Aorta (tissue), 5 donors: ENCODE results near the gene MXD3. TPM values are rescaled to one million over a fixed set of nuclear protein-coding genes. Genes with fewer than 3 reads are reported as not detected.
A peak's percentile ranks its signal among the peaks of the same experiment; 100 is the strongest.
"Not testable (repeated sequence)": the region's sequence is repeated elsewhere in the genome, so short reads cannot be mapped to it uniquely, and the experiment has no call there.

Source experiments
- ATAC-seq: fragments of 200-7000 bp; cut with Tn5 transposase; one replicate; pipeline ENCODE4 v1.9.1; 2022; ENCODE audit warnings: moderate library complexity; ENCODE audit not compliant: low FRiP score
- DNase-seq, 2 donors: peaks; one replicate each; pipeline ENCODE4 v3.0.0-alpha.2; 2020
- H3K27ac ChIP-seq, 2 donors: one replicate each; pipeline ENCODE4 v1.5.1; 2013; ENCODE audit warnings: low read length in 2 of 2, mild to moderate bottlenecking in 2 of 2, moderate library complexity in 2 of 2, control low read depth in 1 of 2, inconsistent platforms in 1 of 2, low read depth in 1 of 2
- H3K27me3 ChIP-seq, 2 donors: one replicate each; pipeline ENCODE4 v1.6.1; 2013; ENCODE audit warnings: control low read depth in 1 of 2, low read length in 1 of 2, mild to moderate bottlenecking in 1 of 2, moderate library complexity in 1 of 2; ENCODE audit not compliant: insufficient read depth in 2 of 2, control insufficient read depth in 1 of 2
- H3K36me3 ChIP-seq, 2 donors: one replicate each; pipeline ENCODE4 v1.6.1; 2013; ENCODE audit warnings: control low read depth in 1 of 2, low read length in 1 of 2, mild to moderate bottlenecking in 1 of 2; ENCODE audit not compliant: insufficient read depth in 2 of 2, control insufficient read depth in 1 of 2
- H3K4me1 ChIP-seq, 2 donors: one replicate each; pipeline ENCODE4 v1.6.1; 2013; ENCODE audit warnings: low read length in 2 of 2, control low read depth in 1 of 2, mild to moderate bottlenecking in 1 of 2, moderate library complexity in 1 of 2; ENCODE audit not compliant: insufficient read depth in 2 of 2, control insufficient read depth in 1 of 2
- H3K4me3 ChIP-seq, 2 donors: one replicate each; pipeline ENCODE4 v1.5.1; 2013; ENCODE audit warnings: low read length in 2 of 2, control low read depth in 1 of 2, mild to moderate bottlenecking in 1 of 2
- H3K9me3 ChIP-seq: one replicate; pipeline ENCODE4 v1.6.1; 2013; ENCODE audit warnings: mild to moderate bottlenecking, low read length; ENCODE audit not compliant: control insufficient read depth
- WGBS, 2 donors: extraction: QIAGEN DNeasy Blood & Tissue Kit; methylation state at CpG; one replicate each; pipeline ENCODE4 v1.1.7; 2013; 5-methylcytosine and 5-hydroxymethylcytosine counted together
- intact Hi-C, 2 donors: fragments of 100-400 bp; cut with DNase I; formaldehyde crosslinking; loops; one replicate each; pipeline versions ENCODE4 v1.14.2 to v1.15.0; 2022
- polyA plus RNA-seq, 2 donors: library from polyadenylated mRNA; stranded (reverse); fragments of 200-250 nt; gene quantifications; one replicate each; pipeline ENCODE4 v1.2.3, GENCODE V29; 2013
- total RNA-seq, 2 donors: library from RNA; stranded (reverse); fragmentation: NEBNext Ultra II Directional; extraction: Animal tissue kit (Norgen Biotek cat#: 25700); gene quantifications; one replicate each; pipeline ENCODE4 v1.2.1, GENCODE V29; 2021
- donor health status: healthy with polysubstance abuse.
- donor health status: Bipolar disorder and iron deficiency.
- donor health status: DM: no; HTN: no; CAD: no.
- donor health status: DM: no; HTN: no; CAD: no.
- donor health status: DM: yes; HTN: yes; CAD: no.

The MXD3 gene
- total and polyA plus RNA-seq, 4 donors = 4.1 to 52.6 (median 9.2) TPM

GRCh38 chr5:177310757-177311391 lies 824 bp downstream of the MXD3 start:
- Histone ChIP-seq H3K36me3 (no peaks in the 10 kb centered on the region), H3K4me3 (no peak overlapping the region), H3K4me1 (no peaks in the 10 kb centered on the region), H3K27me3 (no peaks in the 10 kb centered on the region), H3K9me3 (no peaks in the 10 kb centered on the region), H3K27ac (no peak overlapping the region)
- DNase-seq = peak in 1 of 2 donors; percentile 73
- 19 to 27% methylated on average over 16 to 20 of the region's 20 CpGs for WGBS, 2 donors
- no peak for ATAC-seq
- intact Hi-C loops = loop anchor here in 1 of 2 donors (5.0 kb wide), 3 partner anchors 56 to 199 kb away; no protein-coding TSS in a partner anchor

GRCh38 chr5:177310332-177310731 lies 1.4 kb downstream of the MXD3 start:
- Histone ChIP-seq H3K4me1 (no peaks in the 10 kb centered on the region), H3K9me3 (no peaks in the 10 kb centered on the region), H3K4me3 (no peak overlapping the region), H3K36me3 (no peaks in the 10 kb centered on the region), H3K27ac (no peak overlapping the region), H3K27me3 (no peaks in the 10 kb centered on the region)
- peak in 1 of 2 donors; percentile 76 for DNase-seq
- no peak for ATAC-seq
- 92 to 94% methylated on average over 13 of the region's 13 CpGs for WGBS, 2 donors
- intact Hi-C loops = loop anchor here in 1 of 2 donors (5.0 kb wide), 3 partner anchors 57 to 198 kb away; no protein-coding TSS in a partner anchor

- Histone ChIP-seq H3K27ac (no peak overlapping the region), H3K4me1 (no peaks in the 10 kb centered on the region), H3K36me3 (no peaks in the 10 kb centered on the region), H3K27me3 (no peaks in the 10 kb centered on the region), H3K9me3 (no peaks in the 10 kb centered on the region), H3K4me3 (no peak overlapping the region)
- WGBS, 2 donors = 68 to 69% methylated on average over 10 of the region's 10 CpGs
- intact Hi-C loops = loop anchor here in 1 of 2 donors (5.0 kb wide), 3 partner anchors 58 to 197 kb away; no protein-coding TSS in a partner anchor
- ATAC-seq (no peak), DNase-seq (peak in 1 of 2 donors; percentile 82)
Observed at GRCh38 chr5:177309351-177310191, 2.1 kb downstream of the MXD3 start.

GRCh38 chr5:177308740-177309139 lies 3.0 kb downstream of the MXD3 start:
- Histone ChIP-seq H3K27ac (no peak overlapping the region), H3K36me3 (no peaks in the 10 kb centered on the region), H3K4me3 (no peak overlapping the region), H3K27me3 (no peaks in the 10 kb centered on the region), H3K9me3 (no peaks in the 10 kb centered on the region), H3K4me1 (no peaks in the 10 kb centered on the region)
- intact Hi-C loops = no loop called here
- ATAC-seq = no peak
- WGBS, 2 donors = 86 to 87% methylated on average over 11 of the region's 11 CpGs
- peak in 1 of 2 donors; percentile 43 for DNase-seq

GRCh38 chr5:177307544-177308363 lies 3.9 kb downstream of the MXD3 start:
- Histone ChIP-seq H3K4me3 (no peak overlapping the region), H3K9me3 (no peaks in the 10 kb centered on the region), H3K27ac (no peak overlapping the region), H3K36me3 (no peaks in the 10 kb centered on the region), H3K27me3 (no peaks in the 10 kb centered on the region), H3K4me1 (no peaks in the 10 kb centered on the region)
- 83 to 84% methylated on average over 42 to 43 of the region's 43 CpGs for WGBS, 2 donors
- DNase-seq = peak; percentile 46 to 77
- ATAC-seq = no peak
- intact Hi-C loops = no loop called here

GRCh38 chr5:177306674-177307543 lies 4.8 kb downstream of the MXD3 start:
- ATAC-seq = no peak
- Histone ChIP-seq H3K36me3 (no peaks in the 10 kb centered on the region), H3K4me3 (no peak overlapping the region), H3K27ac (no peak overlapping the region), H3K4me1 (no peaks in the 10 kb centered on the region), H3K9me3 (no peaks in the 10 kb centered on the region), H3K27me3 (no peaks in the 10 kb centered on the region)
- intact Hi-C loops = no loop called here
- 76 to 84% methylated on average over 15 of the region's 15 CpGs for WGBS, 2 donors
- peak in 1 of 2 donors; percentile 57 for DNase-seq

- peak in 1 of 2 donors; percentile 23 for DNase-seq
- intact Hi-C loops = not testable (repeated sequence)
Observed at GRCh38 chr5:177306103-177306640, 5.5 kb downstream of the MXD3 start.

More at GRCh38 chr5:177306103-177306640, 5.5 kb downstream of the MXD3 start:
- not testable (repeated sequence) for H3K9me3 ChIP-seq, H3K36me3 ChIP-seq, H3K27me3 ChIP-seq, H3K4me1 ChIP-seq, H3K27ac ChIP-seq, ATAC-seq, H3K4me3 ChIP-seq
- WGBS, 2 donors = 78% methylated on average over 11 of the region's 11 CpGs
